H9 (cell line): ENCODE results near the gene COX6B2. TPM values are rescaled to one million over a fixed set of nuclear protein-coding genes. Genes with fewer than 3 reads are reported as not detected.

Experiments used
- DNase-seq: peaks from one replicate; pipeline ENCODE4 v3.0.0-alpha.2; 2017
- H2AFZ ChIP-seq: one replicate; pipeline ENCODE4 v1.6.1; 2013; ENCODE audit warnings: mild to moderate bottlenecking, low read length, control low read depth, moderate library complexity
- H2AK5ac ChIP-seq: 2 replicates; pipeline ENCODE4 v1.6.1; 2013; ENCODE audit warnings: low read length, control low read depth, mixed read lengths; ENCODE audit not compliant: insufficient read length
- H2BK120ac ChIP-seq: one replicate; pipeline ENCODE4 v1.6.1; 2013; ENCODE audit warnings: low read depth, mild to moderate bottlenecking, low read length, control low read depth, inconsistent platforms; ENCODE audit not compliant: poor library complexity, severe bottlenecking
- H2BK12ac ChIP-seq: 2 replicates; pipeline ENCODE4 v1.6.1; 2013; ENCODE audit warnings: low read length, control low read depth, mixed read lengths, low read depth; ENCODE audit not compliant: insufficient read length
- H2BK15ac ChIP-seq: 2 replicates; pipeline ENCODE4 v1.6.1; 2013; ENCODE audit warnings: low read depth, low read length, control low read depth
- H2BK20ac ChIP-seq: one replicate; pipeline ENCODE4 v1.6.1; 2013; ENCODE audit warnings: low read depth, mild to moderate bottlenecking, low read length, control low read depth, inconsistent platforms; ENCODE audit not compliant: poor library complexity, severe bottlenecking
- H2BK5ac ChIP-seq: 2 replicates; pipeline ENCODE4 v1.6.1; 2013; ENCODE audit warnings: low read length, control low read depth, mixed read lengths; ENCODE audit not compliant: insufficient read length
- H3K14ac ChIP-seq: 2 replicates; pipeline ENCODE4 v1.6.1; 2013; ENCODE audit warnings: low read length, control low read depth; ENCODE audit not compliant: insufficient read depth
- H3K18ac ChIP-seq: 2 replicates; pipeline ENCODE4 v1.6.1; 2013; ENCODE audit warnings: low read depth, mild to moderate bottlenecking, mixed read lengths, low read length, control low read depth; ENCODE audit not compliant: insufficient read length
- H3K23ac ChIP-seq: 2 replicates; pipeline ENCODE4 v1.6.1; 2013; ENCODE audit warnings: low read length, control low read depth, mixed read lengths, low read depth; ENCODE audit not compliant: insufficient read length
- H3K23me2 ChIP-seq: 2 replicates; pipeline ENCODE4 v1.6.1; 2013; ENCODE audit warnings: low read depth, mild to moderate bottlenecking, mixed read lengths, low read length, control low read depth; ENCODE audit not compliant: insufficient read length, poor library complexity, severe bottlenecking
- H3K27ac ChIP-seq: 2 replicates; pipeline ENCODE4 v1.5.1; 2013; ENCODE audit warnings: low read length, control low read depth, mixed read lengths, low read depth; ENCODE audit not compliant: insufficient read length
- H3K27me3 ChIP-seq: 2 replicates; pipeline ENCODE4 v1.6.1; 2013; ENCODE audit warnings: low read length, control low read depth, inconsistent platforms; ENCODE audit not compliant: insufficient read depth
- H3K4ac ChIP-seq: 2 replicates; pipeline ENCODE4 v1.6.1; 2013; ENCODE audit warnings: low read depth, mild to moderate bottlenecking, control low read depth, inconsistent platforms, low read length, moderate library complexity
- H3K4me1 ChIP-seq: 2 replicates; pipeline ENCODE4 v1.6.1; 2013; ENCODE audit warnings: low read length, control low read depth, inconsistent platforms; ENCODE audit not compliant: insufficient read depth
- H3K4me2 ChIP-seq: 2 replicates; pipeline ENCODE4 v1.6.1; 2013; ENCODE audit warnings: low read length, control low read depth, mixed read lengths; ENCODE audit not compliant: insufficient read length, insufficient read depth
- H3K56ac ChIP-seq: 2 replicates; pipeline ENCODE4 v1.6.1; 2013; ENCODE audit warnings: low read depth, mild to moderate bottlenecking, mixed read lengths, low read length, control low read depth; ENCODE audit not compliant: insufficient read length
- H3K79me1 ChIP-seq: 2 replicates; pipeline ENCODE4 v1.6.1; 2013; ENCODE audit warnings: low read depth, mild to moderate bottlenecking, moderate library complexity, low read length, control low read depth, inconsistent platforms; ENCODE audit not compliant: insufficient read depth, poor library complexity, severe bottlenecking
- H3K79me2 ChIP-seq: 2 replicates; pipeline ENCODE4 v1.6.1; 2013; ENCODE audit warnings: low read length, control low read depth, inconsistent platforms; ENCODE audit not compliant: insufficient read depth
- H3K9ac ChIP-seq: 2 replicates; pipeline ENCODE4 v1.6.1; 2013; ENCODE audit warnings: low read length, control low read depth, mixed read lengths; ENCODE audit not compliant: insufficient read length; ENCODE audit errors: extremely low read depth
- H3K9me3 ChIP-seq: one replicate; pipeline ENCODE4 v1.6.1; 2013; ENCODE audit warnings: low read depth, low read length, inconsistent platforms; ENCODE audit not compliant: control insufficient read depth
- H3T11ph ChIP-seq: one replicate; pipeline ENCODE4 v1.6.1; 2013; ENCODE audit warnings: mild to moderate bottlenecking, low read length, control low read depth, inconsistent platforms
- H4K20me1 ChIP-seq: one replicate; pipeline ENCODE4 v1.6.1; 2013; ENCODE audit not compliant: control insufficient read depth, insufficient read length, insufficient read depth
- H4K5ac ChIP-seq: 2 replicates; pipeline ENCODE4 v1.6.1; 2013; ENCODE audit warnings: low read depth, mild to moderate bottlenecking, mixed read lengths, low read length, control low read depth; ENCODE audit not compliant: insufficient read length
- H4K8ac ChIP-seq: replicated peaks from 2 replicates; pipeline ENCODE4 v1.6.1; 2013; ENCODE audit warnings: low read length, control low read depth, mixed read lengths, low read depth; ENCODE audit not compliant: insufficient read length
- H4K91ac ChIP-seq: 2 replicates; pipeline ENCODE4 v1.6.1; 2013; ENCODE audit warnings: low read depth, mild to moderate bottlenecking, moderate library complexity, mixed read lengths, low read length, control low read depth; ENCODE audit not compliant: insufficient read length
- H3K27ac Mint-ChIP-seq, 3 experiments: 2 replicates in 2 of 3; 3 replicates in 1 of 3; pipeline ENCODE4 v1.8.0; 2020 to 2021; ENCODE audit warnings: mixed read lengths in 3 of 3, mild to moderate bottlenecking in 1 of 3, moderate library complexity in 1 of 3
- H3K27me3 Mint-ChIP-seq: 2 replicates; pipeline ENCODE4 v1.8.0; 2021; ENCODE audit warnings: low read depth, mild to moderate bottlenecking, moderate library complexity, mixed read lengths
- H3K36me3 Mint-ChIP-seq, 3 experiments: 2 replicates in 2 of 3; 3 replicates in 1 of 3; pipeline ENCODE4 v1.8.0; 2020 to 2021; ENCODE audit warnings: low read depth in 3 of 3, mixed read lengths in 3 of 3; ENCODE audit not compliant: insufficient read depth in 1 of 3
- H3K4me1 Mint-ChIP-seq, 2 experiments: 2 replicates each; pipeline ENCODE4 v1.8.0; 2020; ENCODE audit warnings: mixed read lengths in 2 of 2
- H3K4me3 Mint-ChIP-seq, 2 experiments: 2 replicates in 1 of 2; 3 replicates in 1 of 2; pipeline ENCODE4 v1.8.0; 2020 to 2021; ENCODE audit warnings: mild to moderate bottlenecking in 2 of 2, mixed read lengths in 2 of 2, moderate library complexity in 1 of 2
- H3K9me3 Mint-ChIP-seq, 2 experiments: 2 replicates in 1 of 2; 3 replicates in 1 of 2; pipeline ENCODE4 v1.8.0; 2020; ENCODE audit warnings: mild to moderate bottlenecking in 2 of 2, mixed read lengths in 2 of 2, moderate library complexity in 1 of 2
- WGBS: extraction: QIAGEN DNeasy Blood & Tissue Kit; methylation state at CpG from one replicate; pipeline ENCODE4 v1.1.7; 2013; ENCODE audit warnings: missing lambda C conversion rate, low lambda C conversion rate, mixed read lengths; ENCODE audit not compliant: insufficient read length; ENCODE audit errors: extremely low coverage; 5-methylcytosine and 5-hydroxymethylcytosine counted together
- total RNA-seq: library from RNA; stranded (reverse); gene quantifications from 2 replicates; pipeline ENCODE4 v1.2.1, GENCODE V29; 2021
- TF ChIP-seq, protein P1 (sequence below): fragments of 200-600 bp; sonication (generic); conservative IDR thresholded peaks from 3 replicates; pipeline ENCODE4 v1.8.0; 2021; ENCODE audit warnings: antibody characterized with exemption, mild to moderate bottlenecking

The COX6B2 gene
- total RNA-seq, 1 experiment from 2014 or later = 4.0 TPM

DNA sequence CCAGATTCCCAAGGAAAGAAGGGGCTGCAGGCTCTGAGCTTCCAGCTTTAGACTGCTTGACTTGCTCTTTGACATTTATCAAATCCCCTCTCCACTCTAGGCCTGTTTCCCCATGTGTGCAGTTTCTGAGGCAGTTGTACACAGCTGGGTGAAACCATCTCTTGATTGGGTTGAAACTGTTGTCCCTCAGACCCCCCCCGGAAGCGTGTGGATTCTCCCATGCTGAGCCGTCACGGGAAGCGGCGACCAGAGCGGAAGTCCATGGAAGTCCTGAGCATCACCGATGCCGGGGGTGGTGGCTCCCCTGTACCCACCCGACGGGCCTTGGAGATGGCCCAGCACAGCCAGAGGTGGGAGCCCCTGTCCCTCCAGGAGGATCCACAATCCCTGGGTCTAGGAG lies 51.0 kb downstream of the COX6B2 start:
- no peaks in the 10 kb centered on the region for H3K9me3 ChIP-seq
- no peak overlapping the region for H2BK12ac ChIP-seq
- peaks cover 3% of the 10 kb centered on the region; the same call in 1 of the 2 replicates for H3K4me1 ChIP-seq
- no peak overlapping the region for H3K18ac ChIP-seq
- no peak overlapping the region for H2BK20ac ChIP-seq
- no peak overlapping the region for H2AK5ac ChIP-seq
- no peaks in the 10 kb centered on the region for H3K79me1 ChIP-seq
- H3K4ac ChIP-seq = no peak overlapping the region
- Mint-ChIP-seq H3K27me3 (no peaks in the 10 kb centered on the region; the same call in 1 of the 2 replicates), H3K4me1 (peaks cover 15 to 26% of the 10 kb centered on the region in 2 experiments), H3K27ac (peak overlapping the region in 1 of 3 experiments; percentile 55; a peak in 1 of 7 replicates), H3K4me3 (no peak overlapping the region), H3K36me3 (peaks cover 43 to 69% (median 69%) of the 10 kb centered on the region in 3 experiments; a peak in 6 of 7 replicates), H3K9me3 (no peaks in the 10 kb centered on the region)
- H4K91ac ChIP-seq = no peak overlapping the region
- no peak overlapping the region for H2AFZ ChIP-seq
- no peak overlapping the region for H2BK120ac ChIP-seq
- no peak overlapping the region for H4K8ac ChIP-seq
- DNase-seq = no peak
- TF ChIP-seq, protein P1, sequence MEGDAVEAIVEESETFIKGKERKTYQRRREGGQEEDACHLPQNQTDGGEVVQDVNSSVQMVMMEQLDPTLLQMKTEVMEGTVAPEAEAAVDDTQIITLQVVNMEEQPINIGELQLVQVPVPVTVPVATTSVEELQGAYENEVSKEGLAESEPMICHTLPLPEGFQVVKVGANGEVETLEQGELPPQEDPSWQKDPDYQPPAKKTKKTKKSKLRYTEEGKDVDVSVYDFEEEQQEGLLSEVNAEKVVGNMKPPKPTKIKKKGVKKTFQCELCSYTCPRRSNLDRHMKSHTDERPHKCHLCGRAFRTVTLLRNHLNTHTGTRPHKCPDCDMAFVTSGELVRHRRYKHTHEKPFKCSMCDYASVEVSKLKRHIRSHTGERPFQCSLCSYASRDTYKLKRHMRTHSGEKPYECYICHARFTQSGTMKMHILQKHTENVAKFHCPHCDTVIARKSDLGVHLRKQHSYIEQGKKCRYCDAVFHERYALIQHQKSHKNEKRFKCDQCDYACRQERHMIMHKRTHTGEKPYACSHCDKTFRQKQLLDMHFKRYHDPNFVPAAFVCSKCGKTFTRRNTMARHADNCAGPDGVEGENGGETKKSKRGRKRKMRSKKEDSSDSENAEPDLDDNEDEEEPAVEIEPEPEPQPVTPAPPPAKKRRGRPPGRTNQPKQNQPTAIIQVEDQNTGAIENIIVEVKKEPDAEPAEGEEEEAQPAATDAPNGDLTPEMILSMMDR = no peak
- H3K4me2 ChIP-seq = no peak overlapping the region
- no peak overlapping the region for H3K23ac ChIP-seq
- no peak overlapping the region for H3K56ac ChIP-seq
- H2BK5ac ChIP-seq = no peak overlapping the region
- no peak overlapping the region for H3K9ac ChIP-seq
- H3K79me2 ChIP-seq = no peaks in the 10 kb centered on the region
- no peaks in the 10 kb centered on the region for H3K27me3 ChIP-seq
- no peak overlapping the region for H3K27ac ChIP-seq
- WGBS = no CpG with 5 or more reads among the region's 11 CpGs
- no peak overlapping the region for H2BK15ac ChIP-seq
- no peak overlapping the region for H3T11ph ChIP-seq
- H4K20me1 ChIP-seq = no peaks in the 10 kb centered on the region
- no peak overlapping the region for H4K5ac ChIP-seq
- H3K23me2 ChIP-seq = no peaks in the 10 kb centered on the region
- H3K14ac ChIP-seq = no peak overlapping the region
